Keratinocyte (primary cell): ENCODE data around the gene ETHE1. TPM values are rescaled to one million over a fixed set of nuclear protein-coding genes. Genes with fewer than 3 reads are reported as not detected.

Experiments
- DNase-seq: peaks from one replicate; pipeline ENCODE4 v3.0.0-alpha.2; 2011; ENCODE audit warnings: low read depth, missing footprints, low spot score
- FAIRE-seq: peaks from 2 replicates; lab custom pipeline; 2011; peaks lifted over from hg19 to GRCh38; lab: Jason Lieb, UNC
- H2AFZ ChIP-seq: 2 replicates; pipeline ENCODE4 v1.6.0; 2012; ENCODE audit warnings: low read length, control low read depth, inconsistent platforms; ENCODE audit not compliant: control insufficient read depth
- H3K27ac ChIP-seq: 2 replicates; pipeline ENCODE4 v1.5.1; 2011; ENCODE audit warnings: low read length; ENCODE audit not compliant: control insufficient read depth, insufficient read depth
- H3K27me3 ChIP-seq: 3 replicates; pipeline ENCODE4 v1.6.0; 2011; ENCODE audit warnings: low read length; ENCODE audit not compliant: control insufficient read depth, insufficient read depth; ENCODE audit errors: extremely low read depth
- H3K36me3 ChIP-seq, 2 experiments: 2 replicates in 1 of 2; 3 replicates in 1 of 2; pipeline ENCODE4 v1.5.1; 2011; ENCODE audit warnings: low read length in 2 of 2, mild to moderate bottlenecking in 1 of 2; ENCODE audit not compliant: control insufficient read depth in 2 of 2, insufficient read depth in 2 of 2; ENCODE audit errors: extremely low read depth in 1 of 2
- H3K4me1 ChIP-seq: 3 replicates; pipeline ENCODE4 v1.5.1; 2011; ENCODE audit warnings: low read length; ENCODE audit not compliant: control insufficient read depth, insufficient read depth; ENCODE audit errors: extremely low read depth
- H3K4me2 ChIP-seq: 3 replicates; pipeline ENCODE4 v1.6.0; 2011; ENCODE audit warnings: low read depth, low read length; ENCODE audit not compliant: control insufficient read depth, insufficient read depth; ENCODE audit errors: extremely low read depth
- H3K4me3 ChIP-seq, 3 experiments: fragments of 200-600 bp in 1 of 3; sonication (generic) in 1 of 3; 2 replicates in 2 of 3; 3 replicates in 1 of 3; pipeline ENCODE4 v1.5.1; 2011 to 2016; ENCODE audit warnings: low read length in 3 of 3, mild to moderate bottlenecking in 3 of 3, control low read depth in 2 of 3, inconsistent platforms in 1 of 3, low read depth in 1 of 3, mixed read lengths in 1 of 3, mixed run types in 1 of 3, moderate library complexity in 1 of 3; ENCODE audit not compliant: control insufficient read depth in 2 of 3, insufficient read depth in 2 of 3; ENCODE audit errors: extremely low read depth in 1 of 3
- H3K79me2 ChIP-seq: 2 replicates; pipeline ENCODE4 v1.6.0; 2012; ENCODE audit warnings: low read length; ENCODE audit not compliant: control insufficient read depth, insufficient read depth
- H3K9ac ChIP-seq: 3 replicates; pipeline ENCODE4 v1.6.0; 2011; ENCODE audit warnings: low read length; ENCODE audit not compliant: control insufficient read depth, insufficient read depth; ENCODE audit errors: extremely low read depth
- H3K9me1 ChIP-seq: 3 replicates; pipeline ENCODE4 v1.6.0; 2011; ENCODE audit warnings: low read length; ENCODE audit not compliant: control insufficient read depth, insufficient read depth; ENCODE audit errors: extremely low read depth
- H3K9me3 ChIP-seq: 2 replicates; pipeline ENCODE4 v1.5.1; 2012; ENCODE audit warnings: low read depth, low read length; ENCODE audit not compliant: control insufficient read depth
- H4K20me1 ChIP-seq: 3 replicates; pipeline ENCODE4 v1.6.0; 2011; ENCODE audit warnings: low read length; ENCODE audit not compliant: control insufficient read depth, insufficient read depth; ENCODE audit errors: extremely low read depth
- CTCF ChIP-seq, 3 experiments: IDR thresholded peaks in 1 of 3; conservative IDR thresholded peaks in 1 of 3; optimal IDR thresholded peaks in 1 of 3; 2 replicates in 2 of 3; 3 replicates in 1 of 3; pipeline versions ENCODE3 to v1.5.1; 2011; ENCODE audit warnings: low read length in 3 of 3, mild to moderate bottlenecking in 3 of 3, moderate library complexity in 2 of 3, control low read depth in 1 of 3, inconsistent platforms in 1 of 3; ENCODE audit not compliant: insufficient read depth in 2 of 3; ENCODE audit errors: extremely low read depth in 1 of 3
- EZH2 ChIP-seq: IDR thresholded peaks from one replicate; pipeline ENCODE4 v1.6.1; 2012; ENCODE audit warnings: inconsistent platforms, mild to moderate bottlenecking, low read length, moderate library complexity
- dilution Hi-C: fragments of 300-500 bp; cut with MboI; formaldehyde crosslinking; loops from one replicate; pipeline ENCODE4 v1.7.0; 2020; ENCODE audit warnings: low sequenced_read_pairs; ENCODE audit not compliant: extremely low pct_ligation_motif_present
- polyA plus RNA-seq, 5 experiments: library from polyadenylated mRNA; depleted of rRNA in 3 of 5; stranded (reverse) in 3 of 5; stranded (forward) in 1 of 5; unstranded in 1 of 5; fragments of >200 nt; gene quantifications; 1 replicate in 1 of 5; 2 replicates in 3 of 5; 3 replicates in 1 of 5; pipeline versions ENCODE4 v1.2.1 to v1.2.3, GENCODE V29; 2011 to 2012; ENCODE audit warnings: missing spikeins in 2 of 5, low read depth in 1 of 5, low replicate concordance in 1 of 5

ETHE1 gene
- polyA plus RNA-seq, 1 donor (not counting 4 experiments of a cell fraction or from before 2014, with no cell fraction given) = 234 TPM

- Histone ChIP-seq H3K4me1 (no peaks in the 10 kb centered on the region), H3K9ac (no peak overlapping the region), H3K9me3 (no peaks in the 10 kb centered on the region), H3K4me2 (no peak overlapping the region), H3K36me3 (peaks cover 1 to 3% of the 10 kb centered on the region in 2 experiments), H3K27me3 (no peaks in the 10 kb centered on the region), H3K27ac (no peak overlapping the region), H3K4me3 (no peak overlapping the region), H3K79me2 (no peaks in the 10 kb centered on the region), H2AFZ (no peak overlapping the region), H3K9me1 (no peaks in the 10 kb centered on the region), H4K20me1 (no peaks in the 10 kb centered on the region)
- dilution Hi-C loops = no loop called here
- TF ChIP-seq CTCF (optimal IDR thresholded peaks at IDR 0.05 in 1 of 3, IDR thresholded peaks at IDR 0.05 in 1 of 3, conservative IDR thresholded peaks at IDR 0.05 in 1 of 3; ENCODE audit: extremely low read depth in 1 of 3, insufficient read depth in 2 of 3, low read length in 3 of 3) = no peak
- TF ChIP-seq EZH2 = no peak
- no peak for FAIRE-seq
- DNase-seq = no peak
Observed at GRCh38 chr19:43562226-43562697, 35.3 kb upstream of the ETHE1 start.

- TF ChIP-seq CTCF (optimal IDR thresholded peaks at IDR 0.05 in 1 of 3, IDR thresholded peaks at IDR 0.05 in 1 of 3, conservative IDR thresholded peaks at IDR 0.05 in 1 of 3; ENCODE audit: extremely low read depth in 1 of 3, insufficient read depth in 2 of 3, low read length in 3 of 3) (no peak), EZH2 (no peak)
- Histone ChIP-seq H2AFZ (no peak overlapping the region), H3K36me3 (peaks cover 1 to 3% of the 10 kb centered on the region in 2 experiments), H3K27me3 (no peaks in the 10 kb centered on the region), H3K4me2 (no peak overlapping the region), H3K4me1 (no peaks in the 10 kb centered on the region), H4K20me1 (no peaks in the 10 kb centered on the region), H3K79me2 (no peaks in the 10 kb centered on the region), H3K27ac (no peak overlapping the region), H3K9me1 (no peaks in the 10 kb centered on the region), H3K9ac (no peak overlapping the region), H3K9me3 (no peaks in the 10 kb centered on the region), H3K4me3 (no peak overlapping the region)
- dilution Hi-C loops = no loop called here
- DNase-seq (no peak), FAIRE-seq (no peak)
Observed at GRCh38 chr19:43561139-43561970, 34.4 kb upstream of the ETHE1 start.
